HG03575 (cell line): ENCODE data around the gene GALT.

Experiments used
- ATAC-seq: cut with Tn5 transposase; IDR thresholded peaks from one replicate; pipeline ENCODE4 v1.9.1; 2021; ENCODE audit not compliant: unreplicated experiment, insufficient number of reproducible peaks, low FRiP score; ENCODE audit errors: extremely low read depth

GALT gene

GRCh38 chr9:34647651-34648050, 1.2 kb downstream of the GALT start:
- ATAC-seq, result no peak

- ATAC-seq, result no peak
Observed at GRCh38 chr9:34648673-34649072, 2.2 kb downstream of the GALT start.

GRCh38 chr9:34650816-34651215, 4.3 kb downstream of the GALT start:
- ATAC-seq, result no peak

- no peak for ATAC-seq
Observed at GRCh38 chr9:34651321-34651720, 4.8 kb downstream of the GALT start.

GRCh38 chr9:34651876-34652601, 5.6 kb downstream of the GALT start, which contains the start of gene IL11RA:
TSS of gene IL11RA (plus strand) at chr9:34652185. CDS start at chr9:34655218, 3,033 bp downstream.
- ATAC-seq, result no peak

GRCh38 chr9:34652602-34653000, 6.1 kb downstream of the GALT start:
- ATAC-seq, result no peak

- no peak for ATAC-seq
Observed at GRCh38 chr9:34653151-34654072, 6.9 kb downstream of the GALT start.

GRCh38 chr9:34654323-34655051, 8.0 kb downstream of the GALT start:
- ATAC-seq, result no peak

GRCh38 chr9:34655394-34655793, 8.9 kb downstream of the GALT start:
- ATAC-seq, result no peak

GRCh38 chr9:34656992-34657391, 10.5 kb downstream of the GALT start:
- ATAC-seq, result no peak

- ATAC-seq, result no peak
Observed at GRCh38 chr9:34658461-34658860, 12.0 kb downstream of the GALT start.

- ATAC-seq, result no peak
Observed at GRCh38 chr9:34659592-34660253, 13.2 kb downstream of the GALT start.

GRCh38 chr9:34662526-34663302, 16.2 kb downstream of the GALT start, which contains the start of gene CCL27:
TSS of gene CCL27 (minus strand) at chr9:34662657. CDS start at chr9:34662633, 24 bp downstream.
- ATAC-seq, result no peak

- ATAC-seq, result no peak
Observed at GRCh38 chr9:34663303-34663605, 16.8 kb downstream of the GALT start.

GRCh38 chr9:34664281-34665066, 18.0 kb downstream of the GALT start:
- no peak for ATAC-seq

- no peak for ATAC-seq
Observed at GRCh38 chr9:34665067-34665380, 18.5 kb downstream of the GALT start.

GRCh38 chr9:34665381-34666250, 19.1 kb downstream of the GALT start:
- ATAC-seq, result no peak
